Parathyroid adenoma (tissue), 2 donors: ENCODE results near the gene ZNF438.

Experiments used
- H2AFZ ChIP-seq: fragments of 300-600 bp; sonication (generic); one replicate; pipeline ENCODE4 v1.7.0; 2017; ENCODE audit warnings: antibody characterized with exemption, mild to moderate bottlenecking
- H3K27ac ChIP-seq: fragments of 300-600 bp; sonication (generic); one replicate; pipeline ENCODE4 v1.7.0; 2017
- H3K27me3 ChIP-seq: fragments of 300-600 bp; sonication (generic); one replicate; pipeline ENCODE4 v1.7.0; 2017; ENCODE audit warnings: low read length; ENCODE audit not compliant: control insufficient read depth, insufficient read depth
- H3K36me3 ChIP-seq: fragments of 300-600 bp; sonication (generic); one replicate; pipeline ENCODE4 v1.7.0; 2017; ENCODE audit warnings: low read length; ENCODE audit not compliant: control insufficient read depth, insufficient read depth
- H3K4me1 ChIP-seq: fragments of 300-600 bp; sonication (generic); one replicate; pipeline ENCODE4 v1.7.0; 2017; ENCODE audit warnings: control low read depth
- H3K4me2 ChIP-seq: fragments of 300-600 bp; sonication (generic); one replicate; pipeline ENCODE4 v1.7.0; 2017; ENCODE audit warnings: low read length
- H3K4me3 ChIP-seq: fragments of 300-600 bp; sonication (generic); one replicate; pipeline ENCODE4 v1.7.0; 2017; ENCODE audit warnings: low read depth, low read length
- H3K79me2 ChIP-seq: fragments of 300-600 bp; sonication (generic); one replicate; pipeline ENCODE4 v1.7.0; 2017; ENCODE audit warnings: control low read depth
- H3K9ac ChIP-seq: fragments of 300-600 bp; sonication (generic); one replicate; pipeline ENCODE4 v1.7.0; 2017; ENCODE audit warnings: mild to moderate bottlenecking
- H3K9me3 ChIP-seq: fragments of 300-600 bp; sonication (generic); one replicate; pipeline ENCODE4 v1.7.0; 2017; ENCODE audit warnings: low read length; ENCODE audit not compliant: control insufficient read depth
- CTCF ChIP-seq: fragments of 300-600 bp; sonication (generic); IDR thresholded peaks from one replicate; pipeline ENCODE4 v1.7.0; 2017; ENCODE audit warnings: antibody characterized with exemption, mild to moderate bottlenecking
- donor health status: primary hyperparathyroidism.

Gene ZNF438

DNA sequence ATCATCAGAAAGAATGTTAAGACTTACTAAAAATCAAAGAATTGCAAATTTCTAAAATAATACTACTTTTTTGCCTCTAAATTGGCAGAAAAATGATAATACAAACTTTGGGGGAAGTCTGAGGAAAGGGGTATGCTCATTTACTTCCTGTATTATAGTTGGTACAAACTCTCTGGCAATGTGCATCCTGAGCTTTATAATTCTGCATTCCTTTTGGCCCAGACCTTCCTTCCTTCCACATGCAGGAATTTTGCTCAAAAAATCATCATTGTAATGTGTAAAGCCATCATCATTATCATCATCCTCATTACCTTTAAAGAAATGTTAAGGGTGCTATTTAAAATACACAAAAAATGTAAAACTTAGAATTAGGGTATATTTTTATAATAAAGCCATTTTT, 148.5 kb downstream of the ZNF438 start:
- no peak overlapping the region for H3K4me2 ChIP-seq
- no peaks in the 10 kb centered on the region for H3K79me2 ChIP-seq
- no peaks in the 10 kb centered on the region for H3K36me3 ChIP-seq
- H3K4me3 ChIP-seq: no peak overlapping the region
- no peak overlapping the region for H3K9ac ChIP-seq
- H3K27me3 ChIP-seq: no peaks in the 10 kb centered on the region
- no peaks in the 10 kb centered on the region for H3K4me1 ChIP-seq
- H2AFZ ChIP-seq: no peak overlapping the region
- no peak for TF ChIP-seq CTCF
- no peaks in the 10 kb centered on the region for H3K9me3 ChIP-seq
- H3K27ac ChIP-seq: no peak overlapping the region

DNA sequence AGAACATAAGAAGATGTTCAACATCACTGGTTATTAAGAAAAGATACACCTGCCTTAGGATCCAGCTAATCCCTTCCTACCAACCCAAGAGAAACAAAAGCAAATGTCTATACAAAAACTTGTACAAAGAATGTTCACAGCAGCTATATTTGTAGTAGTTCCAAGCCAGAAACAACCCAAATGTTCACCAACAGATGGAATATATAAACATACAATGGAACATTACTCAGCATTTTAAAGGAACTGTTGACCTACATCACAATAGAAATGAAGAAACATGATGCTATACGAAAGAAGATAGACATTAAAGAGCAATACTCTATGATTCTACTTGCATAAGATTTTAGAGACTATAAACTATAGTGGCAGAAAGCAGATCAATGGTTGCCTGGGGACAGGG, 149.4 kb downstream of the ZNF438 start:
- Histone ChIP-seq H3K4me2 (no peak overlapping the region), H3K79me2 (no peaks in the 10 kb centered on the region), H3K36me3 (no peaks in the 10 kb centered on the region), H3K27me3 (no peaks in the 10 kb centered on the region), H3K9me3 (no peaks in the 10 kb centered on the region), H3K27ac (no peak overlapping the region), H3K9ac (no peak overlapping the region), H3K4me1 (no peaks in the 10 kb centered on the region), H3K4me3 (no peak overlapping the region), H2AFZ (no peak overlapping the region)
- TF ChIP-seq CTCF: no peak

- Histone ChIP-seq H3K4me1 (no peaks in the 10 kb centered on the region), H3K27ac (no peak overlapping the region), H3K4me2 (no peak overlapping the region), H3K9ac (no peak overlapping the region), H3K36me3 (no peaks in the 10 kb centered on the region), H2AFZ (no peak overlapping the region), H3K4me3 (no peak overlapping the region), H3K9me3 (no peaks in the 10 kb centered on the region), H3K27me3 (no peaks in the 10 kb centered on the region), H3K79me2 (no peaks in the 10 kb centered on the region)
- TF ChIP-seq CTCF: no peak
These were observed 152.7 kb downstream of the ZNF438 start for GRCh38 chr10:30878920-30879319.

GRCh38 chr10:30877111-30877510, 154.6 kb downstream of the ZNF438 start:
- H3K9me3 ChIP-seq: no peaks in the 10 kb centered on the region
- no peak overlapping the region for H3K9ac ChIP-seq
- no peak for TF ChIP-seq CTCF
- no peak overlapping the region for H3K4me2 ChIP-seq
- H3K27ac ChIP-seq: no peak overlapping the region
- H3K4me1 ChIP-seq: no peaks in the 10 kb centered on the region
- no peaks in the 10 kb centered on the region for H3K79me2 ChIP-seq
- H3K36me3 ChIP-seq: no peaks in the 10 kb centered on the region
- H2AFZ ChIP-seq: no peak overlapping the region
- no peak overlapping the region for H3K4me3 ChIP-seq
- no peaks in the 10 kb centered on the region for H3K27me3 ChIP-seq

- Histone ChIP-seq H3K4me1 (no peaks in the 10 kb centered on the region), H3K9me3 (no peaks in the 10 kb centered on the region), H3K79me2 (no peaks in the 10 kb centered on the region), H3K9ac (no peak overlapping the region), H3K27me3 (no peaks in the 10 kb centered on the region), H3K4me2 (no peak overlapping the region), H2AFZ (no peak overlapping the region), H3K27ac (no peak overlapping the region), H3K36me3 (no peaks in the 10 kb centered on the region), H3K4me3 (no peak overlapping the region)
- TF ChIP-seq CTCF: no peak
These were observed 158.3 kb downstream of the ZNF438 start for GRCh38 chr10:30873411-30873810.
